Fibroblast of upper back skin (primary cell): ENCODE data around the gene DLK1.

Source experiments
- DNase-seq: peaks from one replicate; pipeline ENCODE4 v3.0.0-alpha.2; 2013

The DLK1 gene

DNA sequence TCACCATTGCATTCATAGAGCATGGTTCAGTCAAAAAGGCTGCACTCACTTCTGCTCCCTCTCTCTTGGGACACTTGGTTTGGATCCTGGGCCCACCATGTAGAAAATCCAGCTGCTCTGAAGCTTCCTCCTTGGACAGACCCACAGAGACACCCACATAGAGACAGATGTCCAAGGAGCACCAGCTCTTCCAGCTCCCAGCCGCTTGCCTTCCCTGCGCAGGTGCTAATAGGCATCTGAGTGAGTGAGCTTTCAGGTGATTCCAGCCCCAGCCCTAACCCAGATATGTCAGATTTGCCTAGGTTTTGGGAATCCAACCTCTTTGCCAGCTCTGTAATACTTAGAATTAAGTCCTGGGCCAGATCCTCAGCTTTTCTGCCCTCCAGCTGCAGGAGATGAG lies 38.6 kb downstream of the DLK1 start:
- DNase-seq = no peak

GRCh38 chr14:100765991-100766390 lies 39.3 kb downstream of the DLK1 start:
- DNase-seq = no peak

DNA sequence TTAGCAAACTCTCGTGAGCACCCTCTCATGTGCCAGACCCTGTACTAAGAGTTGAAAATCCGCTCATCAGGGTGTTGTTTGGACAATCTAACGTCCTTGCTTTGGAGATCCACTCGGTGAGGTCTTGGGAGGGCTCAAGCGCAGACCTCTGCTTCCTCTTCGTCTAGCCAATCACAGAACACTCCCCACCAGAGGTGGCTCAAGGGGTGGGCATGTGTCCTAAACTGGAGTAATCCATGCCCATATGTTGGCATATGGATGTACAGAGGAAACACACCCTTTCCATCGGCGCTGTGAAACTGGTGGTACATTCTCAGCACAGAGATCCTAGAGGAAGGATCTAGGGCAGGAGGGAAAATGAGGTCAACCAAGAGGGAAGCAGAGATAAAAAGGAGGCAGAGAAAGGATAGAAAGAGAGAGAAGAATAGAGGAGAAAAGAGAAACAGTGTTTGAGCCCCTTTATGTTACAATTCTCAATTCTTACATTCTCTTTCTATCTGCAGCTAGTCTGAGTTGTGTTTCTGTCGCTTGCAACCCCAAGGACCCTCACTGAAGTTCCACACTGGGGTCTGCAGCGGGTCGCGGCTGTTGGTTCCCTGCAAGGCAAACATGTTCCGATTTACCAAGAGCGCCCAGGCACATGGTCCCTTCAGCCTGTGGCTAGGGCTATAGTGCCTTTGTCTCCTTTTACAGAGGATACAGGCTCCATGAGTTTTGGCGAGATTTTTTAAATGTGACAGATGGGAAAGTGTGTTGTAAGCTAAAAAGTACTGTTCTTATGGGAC lies 40.5 kb downstream of the DLK1 start:
- DNase-seq = no peak

DNA sequence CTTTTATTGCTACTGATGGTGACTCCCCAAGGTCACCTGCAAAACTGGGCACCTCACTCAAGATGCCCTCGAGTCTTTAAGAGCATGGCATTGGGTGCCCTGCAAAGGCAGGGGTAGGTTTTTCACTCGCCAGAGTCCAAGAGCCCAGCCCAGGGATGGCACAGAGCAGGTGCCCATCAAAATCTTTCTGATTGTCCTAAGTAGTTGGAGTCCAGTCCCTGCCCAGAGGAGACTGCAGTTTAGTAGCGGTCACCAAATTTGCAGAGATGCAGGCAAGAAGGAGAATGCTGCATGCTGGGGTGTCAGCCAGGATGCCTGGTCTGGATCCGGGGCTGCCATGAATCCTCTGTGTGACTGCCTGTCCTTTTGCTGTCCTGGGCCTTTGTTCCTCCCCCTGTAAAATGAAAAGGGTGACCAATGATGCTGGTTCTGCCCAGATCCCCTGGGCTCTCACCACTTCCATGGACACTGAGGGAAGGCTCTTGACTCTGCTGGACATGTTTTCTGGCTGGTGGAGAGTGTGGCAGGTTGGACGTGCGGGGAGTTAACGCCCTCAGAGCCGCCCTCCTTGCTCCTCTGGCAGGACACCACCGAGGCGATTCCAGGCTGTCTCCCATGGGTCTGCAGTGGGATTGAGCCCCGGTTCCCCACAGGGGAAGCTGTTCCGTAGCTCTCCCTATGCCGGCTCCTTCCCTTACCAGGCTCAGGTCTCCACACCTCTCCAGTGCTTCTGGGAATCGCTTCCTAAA lies 41.3 kb downstream of the DLK1 start:
- DNase-seq = no peak

DNA sequence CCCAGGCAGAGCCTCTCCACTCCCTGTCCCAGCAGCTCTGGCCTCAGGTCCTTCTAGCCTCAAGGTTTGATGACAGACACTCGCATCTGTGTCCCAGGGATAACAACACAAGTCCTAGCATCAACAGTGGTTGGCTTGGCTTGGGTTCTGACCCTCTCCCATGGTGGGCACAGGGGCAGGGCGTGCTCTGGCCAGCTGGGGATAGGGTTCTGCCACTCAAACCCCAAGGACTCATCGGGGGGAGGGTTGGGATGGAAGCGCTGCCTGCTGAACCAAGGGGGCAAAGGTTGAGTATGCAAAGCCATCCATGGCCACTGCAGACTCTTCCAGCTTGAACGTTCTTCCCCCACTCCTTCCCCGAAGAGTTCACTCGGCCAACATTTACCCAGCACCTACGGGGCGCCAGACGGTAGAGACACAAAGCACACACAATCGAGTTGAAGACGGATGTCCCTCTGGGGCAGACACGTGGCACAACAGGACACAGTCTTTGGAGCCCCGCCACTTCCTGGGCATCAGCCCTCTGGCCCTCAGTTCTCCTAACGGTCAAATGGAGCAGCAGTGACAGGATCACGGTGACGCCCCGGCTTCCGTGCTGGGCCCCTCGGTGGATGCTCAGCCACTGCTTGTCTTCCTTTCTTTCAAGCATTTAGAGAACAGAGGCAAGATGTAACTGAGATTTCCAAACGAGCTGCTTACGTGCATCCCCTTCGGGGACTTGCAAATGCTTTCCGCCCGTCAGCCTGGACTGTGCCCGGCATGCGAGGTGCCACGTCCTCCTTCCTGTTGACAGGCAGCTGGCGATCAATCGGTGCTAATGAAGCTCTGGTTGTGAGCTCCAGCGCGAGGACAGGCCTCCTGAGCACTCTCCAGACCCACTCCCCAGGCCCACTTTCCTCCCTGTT lies 42.6 kb downstream of the DLK1 start:
- DNase-seq = no peak

DNA sequence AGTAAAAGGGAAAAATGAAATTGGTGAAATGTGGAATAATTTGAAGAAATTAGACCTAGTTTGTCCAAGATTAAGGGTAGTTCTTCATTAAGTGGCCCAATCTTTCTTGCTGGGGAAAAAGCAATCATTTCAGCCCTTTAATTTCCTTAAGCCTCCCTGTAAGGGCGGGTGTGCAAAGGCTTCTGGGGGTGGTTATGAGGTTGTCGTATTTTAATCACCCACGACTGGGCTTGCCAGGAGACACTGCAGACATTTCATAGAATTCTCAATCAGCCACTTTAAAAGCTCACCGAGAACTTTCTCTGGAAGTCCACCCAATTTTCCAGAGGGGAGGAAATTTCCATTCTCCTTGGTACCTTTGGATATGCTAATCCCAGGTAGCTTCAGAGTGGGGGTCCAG lies 43.4 kb downstream of the DLK1 start:
- DNase-seq = no peak

- DNase-seq = no peak
These were observed 44.0 kb downstream of the DLK1 start for GRCh38 chr14:100770605-100771120.

DNA sequence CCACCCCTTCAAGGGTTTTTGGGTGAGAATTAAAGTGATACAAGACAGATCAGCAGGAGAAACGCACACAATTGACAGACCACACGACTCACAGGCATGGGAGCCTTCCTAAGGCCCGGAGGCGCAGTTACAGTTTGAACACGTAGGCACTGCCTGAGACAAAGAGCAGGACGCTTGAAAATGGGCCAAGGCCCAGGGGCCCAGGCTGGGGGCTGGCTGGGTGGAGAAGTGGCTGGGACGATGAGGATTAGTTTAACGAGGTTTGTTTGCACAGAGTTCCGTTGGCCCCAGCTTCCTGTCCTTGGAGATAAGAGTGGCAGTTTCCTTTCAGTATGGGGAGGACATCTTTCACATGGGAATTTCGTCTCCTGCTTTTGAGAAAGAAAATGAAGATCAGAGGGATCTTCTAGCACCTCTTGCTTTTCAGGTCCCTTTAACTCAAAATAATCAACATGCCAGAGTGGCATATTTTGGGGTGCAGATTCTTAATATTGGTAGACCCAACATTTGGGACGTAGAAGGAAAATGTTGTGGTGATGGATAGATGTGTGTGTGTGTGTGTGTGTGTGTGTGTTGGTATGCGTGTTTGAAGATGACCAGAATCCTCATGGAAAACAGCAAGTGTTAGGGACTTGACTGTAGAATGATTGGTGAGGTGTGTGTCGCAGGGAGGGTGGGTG lies 44.6 kb downstream of the DLK1 start:
- DNase-seq = no peak

- no peak for DNase-seq
These were observed 46.0 kb downstream of the DLK1 start for GRCh38 chr14:100772607-100773165.

- DNase-seq = no peak
These were observed 46.9 kb downstream of the DLK1 start for GRCh38 chr14:100773331-100774163.

GRCh38 chr14:100774164-100774537 lies 47.5 kb downstream of the DLK1 start:
- no peak for DNase-seq

DNA sequence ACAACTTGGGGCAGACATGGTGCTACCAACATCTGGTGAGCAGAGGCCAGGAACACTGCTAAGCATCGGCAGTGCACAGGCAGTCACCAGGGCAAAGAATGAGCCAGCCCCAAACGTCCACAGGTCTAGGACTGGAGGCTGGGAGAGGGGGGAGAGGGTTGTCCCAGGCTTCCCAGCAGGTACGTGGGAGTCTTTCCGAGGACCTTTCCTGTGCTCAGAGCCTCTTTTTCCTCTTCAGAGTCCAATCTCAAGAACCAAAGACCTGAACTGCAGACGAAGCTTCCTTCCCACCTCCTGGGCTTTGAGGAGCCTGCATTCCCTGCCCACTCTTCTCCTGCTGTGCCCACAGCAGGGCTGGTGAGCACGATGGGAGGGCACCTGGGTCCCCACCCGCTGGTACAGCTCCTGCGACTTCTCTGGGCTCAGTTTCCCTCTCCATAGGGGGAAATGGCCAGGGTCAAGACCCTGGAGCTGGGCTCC lies 48.7 kb downstream of the DLK1 start:
- no peak for DNase-seq

DNA sequence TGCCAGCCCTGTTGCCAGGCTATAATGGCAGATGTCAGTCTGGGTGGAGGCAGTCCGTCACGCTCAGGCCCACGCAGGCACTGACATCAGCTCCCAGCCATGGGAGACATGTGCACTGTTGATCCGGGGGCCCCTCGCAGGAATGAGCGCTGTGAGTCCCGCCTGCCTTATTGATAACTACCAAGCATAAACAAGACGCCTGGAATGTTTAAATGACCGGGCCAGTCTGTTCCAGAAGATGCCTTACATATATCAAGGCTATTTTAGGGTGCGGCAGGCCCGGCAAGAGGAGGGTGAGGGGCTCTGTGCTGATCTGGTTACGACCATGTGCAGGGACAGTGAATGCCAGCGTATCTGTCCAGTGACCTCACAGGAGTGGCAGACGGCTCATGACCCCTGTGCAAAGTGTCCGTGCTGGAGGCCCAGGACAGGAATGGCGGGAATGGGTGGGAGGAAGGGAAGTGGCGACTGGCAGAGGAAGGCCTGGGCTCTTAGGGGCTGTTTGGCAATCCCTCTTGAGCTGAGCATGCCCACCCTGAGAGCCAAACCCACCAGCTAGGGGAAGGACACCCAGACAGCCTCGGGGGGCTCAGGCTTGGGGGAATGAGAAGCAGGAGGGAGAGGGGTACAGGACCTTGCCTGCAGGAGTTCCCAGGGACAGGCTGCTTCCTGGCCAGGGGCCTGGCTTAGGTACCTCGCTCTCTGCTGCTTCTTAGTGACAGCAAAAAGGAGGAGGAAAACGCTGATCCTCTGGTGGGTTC lies 49.3 kb downstream of the DLK1 start:
- no peak for DNase-seq

DNA sequence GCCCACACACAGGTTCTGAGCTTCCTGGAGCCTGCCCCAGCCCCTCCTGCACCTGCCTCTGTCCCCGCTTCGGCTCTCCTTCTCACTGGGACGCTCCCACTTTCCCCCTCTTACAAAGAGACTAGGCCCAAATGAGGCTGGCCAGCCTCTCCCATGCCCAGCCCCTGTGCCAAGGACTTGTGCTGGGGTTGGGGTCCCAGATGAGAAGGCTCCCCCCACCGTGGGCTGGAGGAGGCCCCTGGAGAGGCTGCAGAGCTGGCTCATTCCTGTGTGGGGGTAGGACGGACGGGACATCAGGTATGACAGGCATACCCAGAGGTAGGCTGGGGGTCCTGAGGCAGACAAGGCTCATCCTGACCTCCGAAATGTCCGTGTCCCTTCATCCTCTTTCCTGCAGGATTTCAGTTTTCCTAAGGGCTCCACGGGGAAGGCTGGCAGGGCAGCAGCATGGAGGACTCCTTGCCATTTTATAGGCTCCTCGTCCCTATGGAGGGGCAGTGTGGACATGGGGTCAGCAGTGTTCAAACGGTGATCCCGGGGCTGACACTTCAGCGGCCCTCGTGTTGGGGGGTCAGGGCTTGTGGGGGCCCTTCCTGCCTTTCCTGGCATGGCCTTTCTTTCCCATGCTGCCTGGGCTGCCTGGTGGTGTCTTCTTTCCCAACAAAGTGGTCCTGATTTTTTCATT lies 50.1 kb downstream of the DLK1 start:
- no peak for DNase-seq

- DNase-seq = no peak
These were observed 50.7 kb downstream of the DLK1 start for GRCh38 chr14:100777366-100777817.

DNA sequence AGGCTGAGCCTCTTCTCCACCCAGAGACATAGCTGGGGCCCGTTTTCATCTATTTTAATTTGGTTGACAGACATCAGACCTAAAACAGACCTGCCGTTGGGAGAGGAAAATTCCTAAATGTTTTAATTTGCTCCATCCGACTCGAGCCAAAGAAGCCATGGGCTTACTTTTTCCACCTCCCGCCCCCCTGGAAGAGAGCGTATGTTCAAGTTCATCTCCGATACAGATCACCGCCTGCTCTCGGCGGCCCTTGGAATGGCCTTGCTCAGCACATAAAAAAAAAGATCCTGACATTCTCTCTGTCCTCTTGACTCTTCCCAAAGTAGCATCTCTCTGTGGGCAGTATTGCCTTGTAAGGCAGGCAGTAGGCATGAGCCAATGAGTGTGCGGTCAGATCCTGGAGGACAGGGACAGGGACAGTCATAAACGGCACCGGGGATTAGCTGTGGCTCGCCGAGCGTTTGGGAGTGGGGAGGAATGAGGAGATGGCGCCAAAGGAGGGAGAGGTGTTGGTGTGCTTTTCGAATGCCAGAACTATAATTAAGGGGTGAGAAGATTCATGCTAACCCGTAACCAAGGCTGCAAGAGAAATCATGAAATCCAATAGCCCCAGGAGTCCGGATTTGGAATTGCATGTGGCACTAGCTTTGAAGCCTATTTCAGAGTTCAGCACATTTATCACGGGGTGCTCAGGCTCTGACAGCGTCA lies 51.3 kb downstream of the DLK1 start:
- no peak for DNase-seq

- DNase-seq = no peak
These were observed 51.8 kb downstream of the DLK1 start for GRCh38 chr14:100778526-100778882.

GRCh38 chr14:100778951-100779690 lies 52.4 kb downstream of the DLK1 start:
- DNase-seq = no peak
